HepG2 (cell line): ENCODE results near the gene CEP131. TPM values are rescaled to one million over a fixed set of nuclear protein-coding genes. Genes with fewer than 3 reads are reported as not detected.

ENCODE experiments used
- AGO1 ChIP-seq: fragments of 200-400 bp; formaldehyde crosslinking; IDR thresholded peaks from 2 replicates; pipeline ENCODE4 v1.6.1; 2017; ENCODE audit warnings: mild to moderate bottlenecking, low read depth, low read length, moderate library complexity; ENCODE audit not compliant: poor library complexity, severe bottlenecking
- ASH2L ChIP-seq: fragments of 300-600, 200-600 bp; sonication (generic); IDR thresholded peaks from 2 replicates; pipeline ENCODE4 v1.7.0; 2017; ENCODE audit warnings: low read depth, mild to moderate bottlenecking, moderate library complexity, mixed read lengths, low read length; ENCODE audit not compliant: insufficient read length
- CCAR2 ChIP-seq: fragments of 200-400 bp; formaldehyde crosslinking; optimal IDR thresholded peaks from 2 replicates; pipeline ENCODE3; 2018; ENCODE audit warnings: low read depth, mild to moderate bottlenecking, low read length, moderate library complexity
- CREB1 ChIP-seq, 2 experiments: fragments of 450-650 bp in 1 of 2; IDR thresholded peaks; 2 replicates each; pipeline ENCODE4 v1.6.1; 2016 to 2017; ENCODE audit warnings: control low read depth in 1 of 2, mild to moderate bottlenecking in 1 of 2, missing compliant biosample characterization in 1 of 2, missing genetic modification characterization in 1 of 2
- JUND ChIP-seq: sonication (generic); formaldehyde crosslinking; IDR thresholded peaks from 2 replicates; pipeline ENCODE4 v1.8.0; 2022; ENCODE audit warnings: mild to moderate bottlenecking, missing genetic modification reagents
- RARG ChIP-seq: sonication (generic); formaldehyde crosslinking; IDR thresholded peaks from 2 replicates; pipeline ENCODE4 v1.4.0; 2020; ENCODE audit warnings: low read depth, mild to moderate bottlenecking, missing genetic modification reagents
- SMYD3 ChIP-seq: sonication (generic); formaldehyde crosslinking; IDR thresholded peaks from 2 replicates; pipeline ENCODE4 v1.8.1; 2023; ENCODE audit warnings: mild to moderate bottlenecking, missing genetic modification reagents
- SOX13 ChIP-seq, 3 experiments: fragments of 450-650 bp in 1 of 3; sonication (generic) in 1 of 3; formaldehyde crosslinking in 1 of 3; IDR thresholded peaks in 2 of 3; conservative IDR thresholded peaks in 1 of 3; 2 replicates each; pipeline versions ENCODE4 v1.5.0 to v1.6.1; 2016 to 2020; ENCODE audit warnings: antibody characterized with exemption in 1 of 3, mild to moderate bottlenecking in 1 of 3, missing compliant biosample characterization in 1 of 3, missing genetic modification reagents in 1 of 3, moderate library complexity in 1 of 3
- ZKSCAN5 ChIP-seq: sonication (generic); formaldehyde crosslinking; IDR thresholded peaks from 2 replicates; pipeline ENCODE4 v1.5.1; 2020; ENCODE audit warnings: mild to moderate bottlenecking, missing genetic modification reagents
- ZMYM2 ChIP-seq: sonication (generic); formaldehyde crosslinking; IDR thresholded peaks from 2 replicates; pipeline ENCODE4 v1.8.0; 2022; ENCODE audit warnings: mild to moderate bottlenecking, missing genetic modification reagents
- ZNF335 ChIP-seq: sonication (generic); formaldehyde crosslinking; IDR thresholded peaks from 2 replicates; pipeline ENCODE4 v1.4.0; 2020; ENCODE audit warnings: missing genetic modification reagents
- ZNF383 ChIP-seq: sonication (generic); formaldehyde crosslinking; IDR thresholded peaks from 2 replicates; pipeline ENCODE4 v1.4.0; 2020; ENCODE audit warnings: missing genetic modification reagents, mild to moderate bottlenecking, borderline replicate concordance
- ZNF589 ChIP-seq: sonication (generic); formaldehyde crosslinking; conservative IDR thresholded peaks from 2 replicates; pipeline ENCODE4 v1.8.0; 2022; ENCODE audit warnings: mild to moderate bottlenecking, moderate library complexity, missing genetic modification reagents
- polyA plus RNA-seq, 8 experiments: library from polyadenylated mRNA; depleted of rRNA in 3 of 8; stranded (reverse) in 7 of 8; unstranded in 1 of 8; fragments of >200 nt; fragmentation: Illumina TruSeq in 4 of 8; extraction: Trizol in 4 of 8; gene quantifications; 2 replicates each; pipeline versions ENCODE4 v1.2.1 to v1.2.3, GENCODE V29; 2011 to 2016; ENCODE audit warnings: low read depth in 4 of 8, missing spikeins in 1 of 8, mixed read lengths in 1 of 8; ENCODE audit not compliant: insufficient read depth in 1 of 8
- total RNA-seq, 5 experiments: library from RNA; depleted of rRNA; stranded (reverse); fragments of >200 nt; fragmentation: Illumina TruSeq; extraction: Trizol; gene quantifications; 2 replicates each; pipeline ENCODE4 v1.2.3, GENCODE V29; 2016; ENCODE audit warnings: low read depth in 1 of 5
- TF ChIP-seq, protein P1 (sequence below): sonication (generic); formaldehyde crosslinking; IDR thresholded peaks from 2 replicates; pipeline ENCODE4 v1.5.0; 2020; ENCODE audit warnings: mild to moderate bottlenecking, missing genetic modification reagents, borderline replicate concordance
- TF ChIP-seq, protein P2 (sequence below): sonication (generic); formaldehyde crosslinking; conservative IDR thresholded peaks from 2 replicates; pipeline ENCODE4 v1.8.0; 2022; ENCODE audit warnings: low read depth, missing genetic modification reagents
- TF ChIP-seq, protein P3 (sequence below): sonication (generic); formaldehyde crosslinking; IDR thresholded peaks from 2 replicates; pipeline ENCODE4 v1.4.0; 2020; ENCODE audit warnings: missing genetic modification reagents; ENCODE audit errors: not compliant biosample characterization
- TF ChIP-seq, protein P4 (sequence below): sonication (generic); formaldehyde crosslinking; conservative IDR thresholded peaks from 2 replicates; pipeline ENCODE4 v1.8.0; 2022; ENCODE audit warnings: mild to moderate bottlenecking, moderate library complexity, missing genetic modification reagents

Gene CEP131
- total and polyA plus RNA-seq, 2 of the 13 experiments (the other 11 are each of a cell fraction or from before 2014, with no cell fraction given): 5.0 to 16.8 TPM

DNA sequence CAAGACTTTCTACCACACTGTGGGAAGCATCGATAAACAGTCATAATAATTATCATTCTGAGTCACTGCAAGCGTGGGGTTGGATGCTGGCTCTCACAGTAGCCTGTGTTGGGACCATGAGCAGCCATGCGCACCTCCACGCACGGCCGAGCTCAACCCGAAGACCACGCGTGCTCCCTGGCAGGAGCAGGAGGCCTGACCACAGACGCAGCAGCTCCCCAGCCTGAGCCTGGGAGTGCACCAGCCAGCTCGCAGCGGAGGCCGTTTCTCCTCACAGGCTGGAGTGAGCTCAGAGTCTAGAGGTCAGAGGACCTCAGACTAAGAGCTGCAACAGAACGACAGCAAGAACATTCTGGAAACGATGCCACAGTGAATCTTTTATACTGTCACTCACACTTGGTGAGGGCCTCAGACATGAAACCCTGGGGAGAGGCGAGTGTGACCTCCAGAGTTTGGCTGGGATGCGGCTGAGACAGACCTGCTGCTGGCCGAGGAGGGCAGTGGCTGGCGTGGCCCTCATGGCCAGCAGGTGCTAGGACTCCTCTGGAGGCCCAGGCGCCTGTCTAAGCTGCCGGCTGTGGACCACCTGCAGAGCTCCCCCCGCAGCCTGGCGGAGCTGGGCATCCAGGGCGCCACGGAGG lies 22.4 kb upstream of the CEP131 start (continued):
- TF ChIP-seq RARG (CRISPR knock-in tag) (no peak), CCAR2 (no peak), ASH2L (no peak), JUND (CRISPR knock-in tag) (no peak), ZKSCAN5 (CRISPR knock-in tag) (no peak), ZNF335 (no peak), AGO1 (peak; percentile 95), ZNF383 (no peak), SMYD3 (CRISPR knock-in tag) (0 out of 2 replicates have a peak, but pooled peaks have one; percentile 17), CREB1 (IDR thresholded peaks at IDR 0.05) (no peak), CREB1 (CRISPR knock-in tag; IDR thresholded peaks at IDR 0.05) (no peak), SOX13 (IDR thresholded peaks at IDR 0.05) (no peak), SOX13 (CRISPR knock-in tag; conservative IDR thresholded peaks at IDR 0.05 in 1 of 2, IDR thresholded peaks at IDR 0.05 in 1 of 2) (peak in 1 of 2 experiments; percentile 3; a peak in 1 of 4 replicates), ZNF589 (CRISPR knock-in tag) (no peak), ZMYM2 (CRISPR knock-in tag) (no peak)
- TF ChIP-seq, protein P1, sequence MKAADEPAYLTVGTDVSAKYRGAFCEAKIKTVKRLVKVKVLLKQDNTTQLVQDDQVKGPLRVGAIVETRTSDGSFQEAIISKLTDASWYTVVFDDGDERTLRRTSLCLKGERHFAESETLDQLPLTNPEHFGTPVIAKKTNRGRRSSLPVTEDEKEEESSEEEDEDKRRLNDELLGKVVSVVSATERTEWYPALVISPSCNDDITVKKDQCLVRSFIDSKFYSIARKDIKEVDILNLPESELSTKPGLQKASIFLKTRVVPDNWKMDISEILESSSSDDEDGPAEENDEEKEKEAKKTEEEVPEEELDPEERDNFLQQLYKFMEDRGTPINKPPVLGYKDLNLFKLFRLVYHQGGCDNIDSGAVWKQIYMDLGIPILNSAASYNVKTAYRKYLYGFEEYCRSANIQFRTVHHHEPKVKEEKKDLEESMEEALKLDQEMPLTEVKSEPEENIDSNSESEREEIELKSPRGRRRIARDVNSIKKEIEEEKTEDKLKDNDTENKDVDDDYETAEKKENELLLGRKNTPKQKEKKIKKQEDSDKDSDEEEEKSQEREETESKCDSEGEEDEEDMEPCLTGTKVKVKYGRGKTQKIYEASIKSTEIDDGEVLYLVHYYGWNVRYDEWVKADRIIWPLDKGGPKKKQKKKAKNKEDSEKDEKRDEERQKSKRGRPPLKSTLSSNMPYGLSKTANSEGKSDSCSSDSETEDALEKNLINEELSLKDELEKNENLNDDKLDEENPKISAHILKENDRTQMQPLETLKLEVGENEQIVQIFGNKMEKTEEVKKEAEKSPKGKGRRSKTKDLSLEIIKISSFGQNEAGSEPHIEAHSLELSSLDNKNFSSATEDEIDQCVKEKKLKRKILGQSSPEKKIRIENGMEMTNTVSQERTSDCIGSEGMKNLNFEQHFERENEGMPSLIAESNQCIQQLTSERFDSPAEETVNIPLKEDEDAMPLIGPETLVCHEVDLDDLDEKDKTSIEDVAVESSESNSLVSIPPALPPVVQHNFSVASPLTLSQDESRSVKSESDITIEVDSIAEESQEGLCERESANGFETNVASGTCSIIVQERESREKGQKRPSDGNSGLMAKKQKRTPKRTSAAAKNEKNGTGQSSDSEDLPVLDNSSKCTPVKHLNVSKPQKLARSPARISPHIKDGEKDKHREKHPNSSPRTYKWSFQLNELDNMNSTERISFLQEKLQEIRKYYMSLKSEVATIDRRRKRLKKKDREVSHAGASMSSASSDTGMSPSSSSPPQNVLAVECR (CRISPR knock-in tag): no peak
- TF ChIP-seq, protein P2, sequence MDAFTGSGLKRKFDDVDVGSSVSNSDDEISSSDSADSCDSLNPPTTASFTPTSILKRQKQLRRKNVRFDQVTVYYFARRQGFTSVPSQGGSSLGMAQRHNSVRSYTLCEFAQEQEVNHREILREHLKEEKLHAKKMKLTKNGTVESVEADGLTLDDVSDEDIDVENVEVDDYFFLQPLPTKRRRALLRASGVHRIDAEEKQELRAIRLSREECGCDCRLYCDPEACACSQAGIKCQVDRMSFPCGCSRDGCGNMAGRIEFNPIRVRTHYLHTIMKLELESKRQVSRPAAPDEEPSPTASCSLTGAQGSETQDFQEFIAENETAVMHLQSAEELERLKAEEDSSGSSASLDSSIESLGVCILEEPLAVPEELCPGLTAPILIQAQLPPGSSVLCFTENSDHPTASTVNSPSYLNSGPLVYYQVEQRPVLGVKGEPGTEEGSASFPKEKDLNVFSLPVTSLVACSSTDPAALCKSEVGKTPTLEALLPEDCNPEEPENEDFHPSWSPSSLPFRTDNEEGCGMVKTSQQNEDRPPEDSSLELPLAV (CRISPR knock-in tag): no peak
- TF ChIP-seq, protein P3, sequence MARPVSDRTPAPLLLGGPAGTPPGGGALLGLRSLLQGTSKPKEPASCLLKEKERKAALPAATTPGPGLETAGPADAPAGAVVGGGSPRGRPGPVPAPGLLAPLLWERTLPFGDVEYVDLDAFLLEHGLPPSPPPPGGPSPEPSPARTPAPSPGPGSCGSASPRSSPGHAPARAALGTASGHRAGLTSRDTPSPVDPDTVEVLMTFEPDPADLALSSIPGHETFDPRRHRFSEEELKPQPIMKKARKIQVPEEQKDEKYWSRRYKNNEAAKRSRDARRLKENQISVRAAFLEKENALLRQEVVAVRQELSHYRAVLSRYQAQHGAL (CRISPR knock-in tag): no peak
- TF ChIP-seq, protein P4, sequence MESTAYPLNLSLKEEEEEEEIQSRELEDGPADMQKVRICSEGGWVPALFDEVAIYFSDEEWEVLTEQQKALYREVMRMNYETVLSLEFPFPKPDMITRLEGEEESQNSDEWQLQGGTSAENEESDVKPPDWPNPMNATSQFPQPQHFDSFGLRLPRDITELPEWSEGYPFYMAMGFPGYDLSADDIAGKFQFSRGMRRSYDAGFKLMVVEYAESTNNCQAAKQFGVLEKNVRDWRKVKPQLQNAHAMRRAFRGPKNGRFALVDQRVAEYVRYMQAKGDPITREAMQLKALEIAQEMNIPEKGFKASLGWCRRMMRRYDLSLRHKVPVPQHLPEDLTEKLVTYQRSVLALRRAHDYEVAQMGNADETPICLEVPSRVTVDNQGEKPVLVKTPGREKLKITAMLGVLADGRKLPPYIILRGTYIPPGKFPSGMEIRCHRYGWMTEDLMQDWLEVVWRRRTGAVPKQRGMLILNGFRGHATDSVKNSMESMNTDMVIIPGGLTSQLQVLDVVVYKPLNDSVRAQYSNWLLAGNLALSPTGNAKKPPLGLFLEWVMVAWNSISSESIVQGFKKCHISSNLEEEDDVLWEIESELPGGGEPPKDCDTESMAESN: no peak; the same call in 1 of the 2 replicates
